GM19023 (cell line): Measurements from ENCODE around the gene SFR1.
"Not testable (repeated sequence)": the region's sequence is repeated elsewhere in the genome, so short reads cannot be mapped to it uniquely, and the experiment has no call there.

Experiments
- ATAC-seq: cut with Tn5 transposase; IDR thresholded peaks from one replicate; pipeline ENCODE4 v1.9.1; 2021; ENCODE audit warnings: mild to moderate bottlenecking, moderate library complexity; ENCODE audit not compliant: unreplicated experiment

SFR1 gene

GRCh38 chr10:104170610-104171254 is 48.8 kb downstream of the SFR1 start:
- ATAC-seq = no peak

- ATAC-seq = not testable (repeated sequence)
Observed at GRCh38 chr10:104174136-104174535, 52.2 kb downstream of the SFR1 start.
